ENCODE data around the gene ZNRF3. TPM values are rescaled to one million over a fixed set of nuclear protein-coding genes. Genes with fewer than 3 reads are reported as not detected.

Gene ZNRF3
- total RNA-seq, 1 donor from 2014 or later = 6.4 TPM

DNA sequence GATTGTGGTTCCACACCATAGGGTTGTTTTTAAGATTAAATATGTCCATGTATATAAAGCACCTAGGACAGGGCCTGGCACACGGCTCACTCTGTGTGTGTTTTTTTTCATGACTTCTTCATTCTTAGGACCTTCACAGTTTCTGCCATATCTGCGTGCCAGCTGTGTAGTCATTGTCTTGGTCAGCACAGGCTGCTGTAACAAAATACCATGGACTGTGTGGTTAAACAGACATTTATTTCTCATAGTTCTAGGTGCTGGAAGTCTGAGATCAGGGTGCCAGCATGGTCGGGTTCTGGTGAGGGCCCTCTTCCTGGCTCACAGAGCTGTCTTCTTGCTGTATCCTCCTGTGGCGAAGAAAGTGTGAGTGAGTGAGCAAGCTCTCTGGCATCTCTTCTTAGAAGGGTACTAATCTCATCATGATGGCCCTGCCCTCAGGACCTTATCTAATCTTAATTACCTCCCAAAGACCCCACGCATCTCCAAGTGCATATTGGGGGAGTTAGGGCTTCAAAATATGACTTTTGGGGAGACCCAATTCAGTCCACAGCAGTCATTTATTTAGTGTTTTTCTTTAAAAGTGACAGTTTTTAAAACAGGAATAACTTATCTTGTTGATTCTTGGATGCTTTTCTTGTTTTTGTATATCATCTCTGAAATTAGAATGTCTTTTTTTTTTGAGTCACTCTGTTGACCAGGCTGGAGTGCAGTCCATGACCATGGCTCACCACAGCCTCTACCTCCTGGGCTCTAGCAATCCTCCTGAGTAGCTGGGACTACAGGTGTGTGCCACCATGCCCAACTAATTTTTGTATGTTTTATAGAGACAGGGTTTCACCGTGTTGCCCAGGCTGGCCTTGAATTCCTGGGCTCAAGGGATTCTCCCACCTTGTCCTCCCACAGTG is 70.9 kb downstream of the ZNRF3 start:
- ATAC-seq = no peak

DNA sequence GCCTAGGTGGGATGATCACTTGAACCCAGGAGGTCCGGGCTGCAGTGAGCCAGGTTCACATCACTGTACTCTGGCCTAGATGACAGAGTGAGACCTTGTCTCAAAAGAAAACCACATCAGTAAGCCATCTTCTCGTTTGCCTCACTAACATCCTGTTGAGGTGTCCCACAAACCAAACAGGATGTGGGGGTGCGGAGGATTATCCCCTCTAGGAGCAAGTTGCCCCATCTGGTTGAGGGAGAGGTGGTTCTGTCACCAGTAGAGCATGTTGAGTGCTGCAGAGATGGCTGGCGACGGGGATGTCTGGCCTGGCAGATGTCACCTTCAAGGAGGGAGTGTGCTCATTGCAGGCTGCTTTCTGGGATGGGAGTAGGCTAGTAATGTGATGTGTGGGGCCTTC is 72.4 kb downstream of the ZNRF3 start:
- ATAC-seq = no peak

DNA sequence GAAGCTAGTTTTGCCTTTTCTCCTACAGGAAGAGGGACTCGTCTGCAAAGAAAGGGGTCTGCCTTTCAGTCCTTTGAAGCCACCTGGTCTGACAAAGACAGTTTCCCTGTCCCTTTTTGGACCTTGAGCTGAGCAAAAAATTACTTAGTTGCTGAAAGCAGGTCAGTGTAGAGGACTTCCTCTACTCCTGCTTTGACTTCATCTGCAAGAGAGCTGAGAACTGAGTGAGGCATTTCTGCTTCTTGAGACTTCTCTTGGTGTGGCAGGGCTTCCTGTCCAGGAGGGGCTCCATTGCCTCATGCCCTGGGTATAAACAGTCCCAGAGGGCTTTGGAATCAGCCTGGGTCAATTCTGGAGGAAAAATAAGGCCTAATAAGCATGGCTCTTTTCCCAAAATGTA is 73.1 kb downstream of the ZNRF3 start:
- ATAC-seq = no peak

DNA sequence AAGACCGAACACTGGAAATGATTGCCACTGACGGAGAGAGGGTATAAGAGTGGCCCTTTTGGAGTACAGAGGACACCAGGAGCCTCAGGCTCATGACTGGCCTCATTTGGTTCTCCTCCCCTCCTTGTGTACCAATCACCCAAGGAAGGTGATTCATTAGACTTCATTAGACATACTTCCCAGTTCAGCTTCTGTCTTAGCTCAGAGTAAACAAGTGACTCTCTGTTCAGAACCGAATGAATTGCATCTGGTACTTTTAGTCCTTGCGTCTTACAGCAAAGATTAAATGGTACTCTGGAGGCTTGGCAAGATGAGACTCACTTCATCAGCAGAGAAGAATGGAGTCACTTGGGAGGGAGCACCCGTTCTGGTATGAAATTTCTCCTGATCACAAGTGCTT is 75.2 kb downstream of the ZNRF3 start:
- ATAC-seq = peak; percentile 91

DNA sequence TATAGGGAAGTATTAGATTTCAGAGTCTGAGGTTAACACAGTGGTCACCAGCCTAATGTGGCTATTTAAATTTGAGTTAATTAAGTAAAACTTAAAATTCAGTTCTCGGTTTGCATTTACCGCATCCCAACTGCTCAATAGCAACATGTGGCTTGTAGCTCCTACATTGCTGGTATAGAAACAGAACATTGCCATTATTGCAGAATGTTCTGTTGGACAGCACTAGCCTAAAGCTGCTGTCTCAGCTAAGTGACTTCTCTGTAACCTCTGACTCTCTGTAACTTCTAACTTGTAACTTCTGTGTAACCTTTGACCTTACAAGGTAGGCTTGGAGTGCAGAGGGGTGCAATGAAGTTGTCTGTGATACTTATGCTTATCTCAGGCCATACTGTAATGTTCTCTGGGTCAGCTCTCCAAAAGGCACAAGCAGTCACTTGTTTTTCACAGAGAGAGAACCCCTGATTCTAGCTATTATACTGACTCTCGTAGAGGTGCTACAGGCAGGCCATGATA is 78.7 kb downstream of the ZNRF3 start:
- ATAC-seq = no peak

DNA sequence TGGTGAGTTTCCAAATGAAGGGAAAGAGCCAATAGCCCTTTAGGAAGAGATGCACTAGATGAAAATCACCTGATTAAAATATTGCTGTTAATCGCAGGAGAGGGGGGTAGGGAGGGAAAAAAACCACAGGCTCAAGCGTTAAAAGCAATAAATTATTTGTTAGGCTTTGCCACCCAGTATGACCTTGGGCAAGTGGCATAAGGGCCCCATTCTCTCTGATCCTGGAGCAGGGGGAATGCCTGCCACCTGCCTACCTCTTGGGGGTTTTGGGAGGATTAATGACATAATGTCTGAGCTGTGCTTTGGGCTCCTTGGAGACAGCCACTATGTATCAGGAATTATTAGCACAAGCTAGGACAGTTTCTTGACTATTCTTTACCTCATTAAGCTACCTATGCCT is 80.0 kb downstream of the ZNRF3 start:
- no peak for ATAC-seq

DNA sequence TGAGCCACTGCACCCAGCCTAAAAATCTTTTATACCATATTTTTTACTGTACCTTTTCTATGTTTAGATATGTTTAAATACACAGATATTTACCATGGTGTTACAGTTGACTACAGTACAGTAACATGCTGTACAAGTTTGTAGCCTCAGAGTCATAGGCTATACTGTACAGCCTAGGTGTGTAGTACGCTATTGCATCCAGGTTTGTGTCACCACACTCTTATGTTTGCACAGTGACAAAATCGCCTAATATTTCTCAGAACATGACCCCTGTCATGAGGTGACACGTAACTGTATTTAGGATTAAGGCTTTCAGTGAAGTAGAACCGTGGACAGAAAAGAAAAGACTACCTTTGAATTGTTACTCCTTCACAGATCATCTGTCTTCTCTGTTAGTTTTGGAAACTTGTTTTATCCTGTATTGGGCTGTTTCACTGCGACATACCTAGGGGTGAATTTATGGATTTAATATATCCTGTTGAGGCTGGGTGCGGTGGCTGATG is 83.8 kb downstream of the ZNRF3 start:
- peak; percentile 97 for ATAC-seq

DNA sequence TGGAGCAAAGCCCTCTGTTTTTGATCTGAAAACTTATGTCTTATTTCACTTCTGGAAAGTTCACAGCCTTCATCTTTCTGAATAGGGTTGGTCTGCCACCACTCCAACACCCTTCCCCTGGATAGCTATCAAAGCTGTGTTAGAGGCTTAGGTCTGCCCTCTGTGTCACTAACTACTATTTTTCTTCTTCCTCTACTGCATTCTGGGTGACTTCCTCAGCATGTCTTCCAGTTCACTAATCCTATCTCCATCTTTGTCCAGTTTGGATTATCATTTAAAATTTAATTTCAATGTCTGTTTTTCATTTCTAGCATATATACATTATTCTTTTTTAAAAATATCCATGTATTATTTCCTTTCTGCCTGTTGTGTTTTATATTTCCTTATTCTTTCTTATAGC is 84.6 kb downstream of the ZNRF3 start:
- no peak for ATAC-seq

DNA sequence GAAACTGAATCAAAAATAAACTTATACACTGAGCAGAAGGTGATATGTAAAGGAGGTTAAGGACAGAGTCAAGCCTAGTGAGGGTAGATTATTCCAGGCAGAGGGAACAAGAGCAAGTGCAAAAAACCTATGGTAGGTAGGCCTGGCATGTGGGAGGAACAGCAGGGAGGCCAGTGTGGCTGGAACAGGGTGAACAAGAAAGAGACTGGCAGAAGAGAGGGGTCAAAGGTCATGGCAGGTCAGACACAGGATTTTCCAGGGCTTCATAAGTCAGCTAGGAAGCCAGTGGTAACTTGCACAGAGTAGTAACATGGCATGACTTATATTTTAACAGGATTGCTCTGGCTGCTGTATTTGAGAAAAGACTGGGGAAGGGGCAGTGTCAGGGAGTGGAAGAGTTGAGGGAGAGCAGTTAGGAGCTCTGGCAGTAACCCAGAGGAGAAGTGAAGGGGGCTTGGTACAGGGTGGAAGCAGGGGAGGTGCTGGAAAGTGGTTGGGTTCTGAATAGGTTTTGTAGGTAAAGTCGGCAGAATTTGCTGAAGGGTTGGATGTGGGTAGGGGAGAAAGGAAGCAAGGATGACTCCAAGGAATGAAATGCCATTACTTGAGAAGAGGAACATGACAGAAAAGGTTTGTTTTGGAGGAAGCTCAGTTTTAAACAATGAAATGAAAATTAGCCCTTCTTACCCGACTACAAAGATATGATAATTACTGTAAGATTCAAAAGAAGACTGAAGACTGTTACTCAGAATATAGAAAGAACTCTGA is 86.2 kb downstream of the ZNRF3 start:
- ATAC-seq = no peak

DNA sequence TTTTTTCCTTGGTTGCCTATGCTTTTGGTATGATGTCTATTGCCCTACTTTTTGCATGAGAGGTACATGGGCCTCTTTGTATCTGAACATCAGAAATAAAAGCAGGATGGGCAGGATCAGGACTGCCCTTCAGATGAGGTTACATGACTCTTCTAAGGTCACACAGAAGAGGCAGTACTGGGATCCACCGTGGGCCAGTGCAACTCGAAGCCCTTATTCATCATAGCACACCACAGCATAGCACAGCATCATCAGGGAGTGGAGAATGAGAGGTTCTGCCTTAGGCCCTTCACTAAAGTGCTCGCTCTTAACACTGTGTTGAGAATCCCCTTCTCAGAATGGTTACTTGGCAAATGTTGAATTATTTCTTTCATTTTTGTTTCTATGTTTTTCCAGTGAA is 90.0 kb downstream of the ZNRF3 start:
- no peak for ATAC-seq

DNA sequence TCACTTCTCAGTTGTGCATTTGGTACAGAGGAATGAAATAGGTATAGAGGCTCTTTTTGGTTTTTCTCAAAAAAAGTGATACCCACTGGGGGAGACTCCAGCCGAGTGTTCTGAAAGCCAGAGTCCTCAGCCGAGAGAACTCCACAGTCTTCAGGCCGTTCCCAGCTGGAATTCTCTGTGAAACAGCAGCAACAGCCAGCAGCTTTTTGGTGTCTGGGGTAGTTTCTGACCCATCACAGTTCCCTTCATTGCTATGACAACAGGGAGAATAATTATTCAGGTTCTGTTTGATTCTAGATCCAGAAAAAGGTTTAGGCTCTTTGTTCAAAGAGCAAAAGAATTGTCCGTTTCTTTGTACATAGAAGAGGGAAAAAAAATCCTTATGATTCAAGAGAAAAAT is 93.7 kb downstream of the ZNRF3 start:
- no peak for ATAC-seq

DNA sequence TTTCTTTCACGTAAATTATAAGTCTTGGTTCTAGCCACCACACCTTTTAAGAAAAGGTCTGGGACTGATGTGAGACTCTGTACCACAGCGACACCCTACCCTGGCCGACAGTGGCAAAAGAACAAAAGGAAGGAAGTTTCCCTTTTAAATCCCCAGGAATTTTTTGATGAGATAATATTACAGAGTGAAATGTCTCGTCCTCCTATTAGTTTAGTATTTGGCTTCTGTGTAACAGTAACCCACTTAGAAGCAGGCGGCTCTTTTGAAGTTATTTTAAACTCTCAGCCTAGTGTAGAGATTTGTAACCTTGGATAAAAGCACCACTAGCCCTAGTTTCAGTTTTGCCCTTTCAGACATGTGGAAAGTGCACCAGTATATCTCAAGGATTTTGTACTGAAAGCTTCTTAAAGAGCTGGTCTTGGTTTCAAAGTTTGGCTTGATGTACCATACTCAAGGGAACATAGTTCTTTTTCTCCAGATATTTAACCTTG is 94.2 kb downstream of the ZNRF3 start:
- peak; percentile 35 for ATAC-seq

DNA sequence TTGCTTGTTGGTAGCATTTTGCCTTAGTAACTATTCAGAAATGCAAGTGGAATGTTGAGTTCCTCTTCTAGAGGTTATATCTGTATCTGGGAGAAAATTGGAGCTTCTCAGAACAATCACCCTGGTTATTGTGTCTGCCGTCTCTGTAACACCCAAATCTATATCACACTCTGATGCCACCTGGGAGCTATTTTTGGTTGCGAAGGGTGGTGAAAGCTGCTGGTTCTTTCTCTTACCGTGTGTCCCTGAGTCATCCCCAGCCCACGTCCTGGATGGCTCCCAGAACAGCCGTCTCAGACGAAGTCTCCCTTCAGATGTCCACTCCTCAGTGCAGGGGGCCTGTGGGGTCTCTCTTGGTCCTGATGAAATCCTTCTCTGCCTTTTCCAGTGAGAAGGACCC is 94.8 kb downstream of the ZNRF3 start:
- ATAC-seq = peak; percentile 36

DNA sequence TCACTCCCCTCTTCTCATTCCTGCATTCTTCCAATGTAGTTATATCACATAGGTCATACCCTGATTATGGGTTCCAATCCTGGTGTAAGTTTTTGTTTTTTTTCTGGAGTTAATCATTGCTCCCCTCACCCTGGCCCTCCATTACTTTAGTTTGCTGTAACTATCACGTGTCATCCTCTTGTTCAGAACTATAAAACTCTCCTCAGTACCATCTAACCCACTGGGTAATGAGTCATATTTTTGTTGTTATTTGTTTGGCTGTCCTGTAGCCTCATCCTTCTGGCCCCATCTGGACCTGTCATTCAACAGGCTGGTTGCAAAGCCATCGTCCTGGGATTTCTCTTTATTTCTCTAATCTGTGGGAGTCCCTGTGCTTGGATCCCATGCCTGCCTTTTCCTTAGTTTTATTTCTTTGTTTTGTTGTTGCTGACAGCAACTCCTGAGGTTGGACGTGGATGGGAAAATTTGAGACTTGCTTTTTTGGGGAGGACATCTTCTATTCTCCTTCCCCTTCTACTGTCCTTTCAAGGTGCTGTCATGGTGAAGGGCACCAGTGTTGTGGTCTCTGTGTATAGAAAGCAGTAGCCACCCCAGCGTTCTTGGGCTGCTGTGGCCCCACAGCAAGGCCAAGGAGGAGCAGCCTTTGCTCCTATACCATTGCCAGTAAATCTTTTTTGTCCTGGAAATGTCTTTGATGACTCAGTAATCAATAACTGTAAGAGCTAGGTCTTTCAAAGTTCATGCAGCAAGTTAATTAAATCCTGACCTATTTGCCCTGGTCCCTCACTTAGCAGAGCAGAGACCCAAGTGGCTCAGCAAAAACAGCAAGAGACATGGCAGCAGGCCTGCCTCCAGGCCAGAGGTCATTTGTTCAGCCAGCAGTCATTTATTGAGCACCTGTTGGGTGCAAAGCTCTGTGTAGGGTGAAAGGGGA is 95.8 kb downstream of the ZNRF3 start:
- no peak for ATAC-seq

DNA sequence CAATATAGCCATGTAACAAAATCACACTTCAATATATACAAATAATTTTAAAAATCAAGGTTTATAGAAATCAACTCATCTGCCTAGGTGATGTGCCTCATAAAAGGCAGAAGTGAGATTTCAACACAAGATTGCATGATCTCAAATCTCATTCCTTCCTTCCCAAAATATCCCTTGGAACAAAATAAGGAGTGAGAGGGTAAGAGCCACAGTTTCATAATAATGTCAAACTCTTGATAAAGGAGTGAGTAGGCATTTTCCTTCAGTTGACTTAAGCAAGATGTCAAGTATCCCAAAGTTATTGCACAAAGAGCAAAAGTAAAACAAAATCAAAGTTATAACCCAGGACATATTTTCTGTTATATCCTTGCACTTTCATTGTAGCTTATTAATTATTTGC is 97.0 kb downstream of the ZNRF3 start:
- ATAC-seq = no peak

DNA sequence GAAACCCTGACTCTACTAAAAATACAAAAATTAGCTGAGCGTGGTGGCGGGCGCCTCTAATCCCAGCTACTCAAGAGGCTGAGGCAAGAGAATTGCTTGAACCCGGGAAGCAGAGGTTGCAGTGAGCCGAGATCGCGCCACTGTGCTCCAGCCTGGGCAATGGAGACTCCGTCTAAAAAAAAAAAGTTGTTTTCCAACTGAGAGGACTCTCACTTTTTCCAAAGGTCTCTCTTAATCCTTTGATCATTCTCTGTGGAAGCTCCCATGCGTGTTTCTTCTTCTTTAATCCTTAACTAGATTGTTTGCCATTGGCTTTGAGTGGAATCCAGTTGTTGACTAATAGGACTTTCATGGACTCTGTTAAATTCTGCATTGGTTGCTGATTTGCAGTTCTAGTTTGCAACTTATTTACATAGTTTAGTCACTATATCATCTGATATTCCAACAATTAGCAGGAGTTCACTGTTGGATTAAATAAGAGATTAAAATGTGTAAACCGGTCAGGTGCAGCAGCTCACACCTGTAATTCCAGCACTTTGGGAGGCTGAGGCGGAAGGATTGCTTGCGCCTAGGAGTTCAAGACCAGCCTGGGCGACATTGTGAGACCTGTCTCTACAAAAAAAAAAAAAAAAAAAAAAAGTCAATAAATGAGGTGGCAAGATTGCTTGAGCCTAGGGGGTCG is 98.6 kb downstream of the ZNRF3 start:
- ATAC-seq = no peak

DNA sequence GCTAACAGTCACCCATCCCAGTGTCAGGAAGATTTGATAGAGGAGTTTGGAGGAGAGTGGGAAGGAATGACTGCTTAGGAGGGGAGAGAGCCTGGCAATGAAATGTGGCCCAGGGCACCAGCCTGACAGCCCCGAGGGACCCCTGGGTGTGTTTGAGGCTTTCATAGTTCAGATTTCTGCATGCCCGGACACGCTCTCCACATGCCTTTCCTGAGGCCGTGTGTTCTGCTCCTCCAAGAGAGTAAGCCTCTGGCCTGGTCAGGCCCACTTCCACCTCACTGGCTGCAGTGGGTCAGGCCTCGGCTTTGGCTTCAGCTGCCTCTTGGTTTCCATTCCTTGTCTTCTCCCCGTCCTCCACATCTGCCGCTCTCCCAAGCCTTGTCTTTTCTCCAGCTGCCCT is 99.8 kb downstream of the ZNRF3 start:
- no peak for ATAC-seq

DNA sequence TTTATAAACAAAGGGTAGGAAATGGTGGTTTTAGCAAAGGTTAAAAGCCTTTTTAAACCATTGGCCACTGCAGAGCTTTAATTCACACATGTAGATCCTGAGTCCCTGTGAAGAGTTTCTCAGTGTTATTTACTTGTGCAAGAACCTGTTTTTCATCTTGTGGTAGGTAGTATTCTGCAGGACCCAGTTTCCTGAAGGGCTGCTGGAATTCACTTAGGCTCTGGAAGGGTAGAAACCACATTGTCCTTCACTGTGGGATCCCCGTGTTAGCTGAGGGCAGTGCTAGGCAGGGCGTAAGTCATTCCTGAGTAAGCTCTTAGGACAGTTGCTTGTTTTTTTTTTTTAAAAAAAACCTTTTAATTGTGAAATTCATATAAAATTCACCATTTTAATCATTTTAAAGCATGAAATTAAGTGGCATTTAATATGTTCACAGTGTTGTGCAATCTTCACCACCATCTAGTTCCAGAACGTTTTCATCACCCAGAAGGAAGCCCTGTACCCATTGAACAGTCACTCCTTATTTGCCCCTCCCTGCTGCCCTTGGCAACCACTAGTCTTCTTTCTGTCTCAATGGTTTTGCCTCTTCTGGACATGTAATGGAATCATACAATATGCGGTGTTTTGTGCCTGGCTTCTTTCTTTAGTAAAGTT is 100.5 kb downstream of the ZNRF3 start:
- peak; percentile 54 for ATAC-seq

DNA sequence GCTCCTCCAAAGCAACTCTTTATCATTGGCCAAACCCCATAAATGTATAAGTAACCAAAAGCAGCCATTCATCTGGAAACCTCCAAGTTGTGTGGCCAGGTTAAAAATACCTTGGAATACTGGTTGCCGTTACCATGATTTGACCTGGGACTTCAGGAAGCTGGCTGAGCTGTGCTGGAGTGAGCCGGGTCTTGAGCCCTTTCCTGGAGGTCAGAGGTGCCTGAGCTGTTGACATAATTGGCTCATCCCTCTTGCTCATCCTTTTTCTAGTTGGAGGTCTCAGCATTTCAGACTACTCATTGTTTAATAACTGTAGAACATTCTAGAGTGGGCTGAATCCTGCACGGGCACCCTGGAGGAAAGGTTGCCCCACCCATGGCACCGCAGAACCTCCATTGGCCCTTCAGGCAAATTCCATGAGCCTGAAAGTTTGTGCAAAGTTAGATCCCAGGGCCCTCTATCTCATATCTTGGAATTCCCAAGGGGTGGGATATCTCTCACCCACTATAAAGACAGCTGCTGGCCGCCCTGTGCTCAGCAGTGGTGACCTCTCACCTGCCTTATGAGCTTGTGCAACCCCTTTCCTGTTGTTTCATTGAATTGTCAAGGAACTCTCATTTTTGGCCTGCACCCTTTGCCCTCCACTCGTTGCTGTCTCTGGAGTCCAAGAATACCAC is 101.2 kb downstream of the ZNRF3 start:
- no peak for ATAC-seq

DNA sequence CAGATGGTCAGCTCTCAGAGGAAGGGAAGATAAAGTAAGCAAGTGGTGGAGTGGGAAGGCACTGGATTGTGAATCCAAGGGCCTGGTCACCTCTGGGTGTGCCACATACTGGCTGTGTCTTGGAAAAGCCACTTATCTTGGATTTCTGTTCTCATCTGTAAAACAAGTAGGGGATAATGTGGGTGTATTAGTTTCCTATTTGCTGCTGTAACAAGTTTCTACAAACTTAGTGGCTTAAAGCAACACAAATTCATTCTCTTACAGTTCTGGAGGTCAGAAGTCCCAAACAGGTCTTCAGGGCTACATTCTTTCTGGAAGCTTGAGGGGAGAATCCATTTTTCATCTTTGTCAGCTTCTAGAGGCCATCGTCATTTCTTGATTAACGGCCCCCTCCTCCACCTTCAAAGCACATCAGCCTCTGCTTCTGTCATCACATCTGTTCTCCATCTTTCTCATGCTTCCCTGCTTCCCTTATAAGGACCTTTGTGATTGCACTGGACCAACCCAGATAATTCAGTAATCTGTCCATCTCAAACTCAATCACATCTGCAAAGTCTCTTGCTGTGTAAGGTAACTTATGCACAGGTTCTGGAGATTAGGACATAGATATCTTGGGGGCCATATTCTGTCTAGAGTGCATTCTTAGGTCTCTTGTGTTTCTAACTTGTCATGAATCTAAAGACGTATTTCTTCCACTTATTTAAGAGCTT is 102.4 kb downstream of the ZNRF3 start:
- no peak for ATAC-seq

All from esophagus mucosa (tissue), 1 donor.